Testis (tissue), 2 donors: ENCODE measurements around the gene KRTAP20-4.

Source experiments
- CTCF ChIP-seq, 3 experiments: fragments of 450-650 bp in 2 of 3; fragments of 200-600 bp in 1 of 3; sonication (generic) in 1 of 3; IDR thresholded peaks; one replicate each; pipeline ENCODE4 v1.5.1; 2016 to 2019; ENCODE audit warnings: antibody characterized with exemption in 3 of 3, mild to moderate bottlenecking in 2 of 3, moderate library complexity in 1 of 3
- POLR2A ChIP-seq: fragments of 450-650 bp; IDR thresholded peaks from one replicate; pipeline ENCODE4 v1.6.1; 2017; ENCODE audit warnings: antibody characterized with exemption, mild to moderate bottlenecking, moderate library complexity

DNA sequence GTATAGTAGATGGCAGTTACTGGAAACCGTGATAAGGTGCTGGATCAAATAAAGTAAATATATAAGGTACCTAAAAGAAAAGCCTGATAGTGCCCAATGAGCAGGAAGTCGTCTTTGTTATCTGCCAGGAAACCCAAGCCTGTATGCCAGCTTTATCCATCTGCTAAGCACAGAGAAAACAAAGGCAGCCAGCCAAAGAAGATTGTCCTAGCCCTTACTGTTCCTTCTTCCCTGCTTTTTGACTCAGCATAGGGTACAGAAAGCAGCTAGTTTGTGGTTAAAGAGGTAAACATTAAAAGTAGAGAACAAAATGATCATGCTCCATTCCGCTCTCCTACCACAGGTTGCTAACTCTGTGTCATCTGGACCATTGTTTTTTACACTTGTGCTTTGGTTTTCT, 40.3 kb upstream of the KRTAP20-4 start:
- TF ChIP-seq CTCF (IDR thresholded peaks at IDR 0.05), result no peak
- no peak for TF ChIP-seq POLR2A
